Neural cell (in vitro differentiated cells): ENCODE measurements around the gene PARVA. TPM values are rescaled to one million over a fixed set of nuclear protein-coding genes. Genes with fewer than 3 reads are reported as not detected.

ENCODE experiments used
- H2AFZ ChIP-seq: fragments of 200-600, 300-800 bp; sonication (generic), shearing (Covaris generic); 2 replicates; pipeline ENCODE4 v1.6.0; 2014; ENCODE audit warnings: low read depth, mild to moderate bottlenecking, antibody characterized with exemption, low read length, moderate library complexity
- H3F3A ChIP-seq: fragments of 200-600 bp; shearing (Covaris generic); 2 replicates; pipeline ENCODE4 v1.6.1; 2016; ENCODE audit warnings: mild to moderate bottlenecking, moderate library complexity, mixed read lengths, antibody characterized with exemption, low read length; ENCODE audit not compliant: insufficient read depth, poor library complexity, severe bottlenecking
- H3K27ac ChIP-seq: fragments of 200-600, 300-800 bp; sonication (generic), shearing (Covaris generic); 2 replicates; pipeline ENCODE4 v1.5.1; 2014; ENCODE audit warnings: mild to moderate bottlenecking, low read length, moderate library complexity
- H3K27me3 ChIP-seq: fragments of 300-800, 200-600 bp; sonication (generic), shearing (Covaris generic); 2 replicates; pipeline ENCODE4 v1.6.0; 2014; ENCODE audit warnings: mild to moderate bottlenecking, low read depth, low read length, moderate library complexity; ENCODE audit not compliant: insufficient read depth
- H3K36me3 ChIP-seq: fragments of 300-800, 200-600 bp; sonication (generic), shearing (Covaris generic); 2 replicates; pipeline ENCODE4 v1.5.1; 2014; ENCODE audit warnings: mild to moderate bottlenecking, antibody characterized with exemption, low read length, moderate library complexity; ENCODE audit not compliant: insufficient read depth
- H3K4me2 ChIP-seq: fragments of 300-800, 200-600 bp; sonication (generic), shearing (Covaris generic); 2 replicates; pipeline ENCODE4 v1.6.0; 2014; ENCODE audit warnings: mild to moderate bottlenecking, low read length
- H3K4me3 ChIP-seq: fragments of 300-800, 200-600 bp; sonication (generic), shearing (Covaris generic); 2 replicates; pipeline ENCODE4 v1.5.1; 2014; ENCODE audit warnings: mild to moderate bottlenecking, low read length, moderate library complexity
- H3K79me2 ChIP-seq: fragments of 200-600 bp; shearing (Covaris generic); replicated peaks from 2 replicates; pipeline ENCODE4 v1.6.0; 2014; ENCODE audit warnings: mild to moderate bottlenecking, low read length, moderate library complexity; ENCODE audit not compliant: insufficient read depth
- H3K9ac ChIP-seq: fragments of 300-800, 200-600 bp; sonication (generic), shearing (Covaris generic); 2 replicates; pipeline ENCODE4 v1.6.1; 2016; ENCODE audit warnings: mild to moderate bottlenecking, low read length, mixed read lengths
- H3K9me2 ChIP-seq: fragments of 200-600 bp; shearing (Covaris generic); 2 replicates; pipeline ENCODE4 v1.6.1; 2016; ENCODE audit warnings: mild to moderate bottlenecking, low read length, mixed read lengths; ENCODE audit not compliant: insufficient read depth
- H3K9me3 ChIP-seq: fragments of 200-600, 300-800 bp; sonication (generic), shearing (Covaris generic); 2 replicates; pipeline ENCODE4 v1.6.1; 2016; ENCODE audit warnings: mild to moderate bottlenecking, mixed run types, low read length, moderate library complexity, mixed read lengths
- H4K20me1 ChIP-seq: fragments of 200-600 bp; shearing (Covaris generic); 2 replicates; pipeline ENCODE4 v1.6.1; 2016; ENCODE audit warnings: mild to moderate bottlenecking, mixed run types; ENCODE audit not compliant: insufficient read depth
- CTCF ChIP-seq: fragments of 450-650 bp; IDR thresholded peaks from 2 replicates; pipeline ENCODE4 v1.5.1; 2014; ENCODE audit warnings: antibody characterized with exemption, mild to moderate bottlenecking, moderate library complexity; ENCODE audit not compliant: poor library complexity, severe bottlenecking
- EP300 ChIP-seq: fragments of 450-650 bp; conservative IDR thresholded peaks from 2 replicates; pipeline ENCODE4 v1.6.1; 2014; ENCODE audit warnings: antibody characterized with exemption, mild to moderate bottlenecking, moderate library complexity; ENCODE audit not compliant: poor library complexity, severe bottlenecking
- EZH2 ChIP-seq: fragments of 200-600, 300-800 bp; shearing (Covaris generic), sonication (generic); IDR thresholded peaks from 2 replicates; pipeline ENCODE4 v1.6.1; 2014; ENCODE audit warnings: antibody characterized with exemption, low read length, borderline replicate concordance, mild to moderate bottlenecking; ENCODE audit not compliant: insufficient read depth, poor library complexity, severe bottlenecking
- MXI1 ChIP-seq: fragments of 450-650 bp; conservative IDR thresholded peaks from 2 replicates; pipeline ENCODE4 v1.6.1; 2014; ENCODE audit warnings: antibody characterized with exemption, mild to moderate bottlenecking; ENCODE audit not compliant: poor library complexity, severe bottlenecking
- POLR2AphosphoS5 ChIP-seq: IDR thresholded peaks from 2 replicates; pipeline ENCODE4 v1.6.1; 2012
- RAD21 ChIP-seq: fragments of 450-650 bp; conservative IDR thresholded peaks from 2 replicates; pipeline ENCODE4 v1.6.1; 2014; ENCODE audit warnings: antibody characterized with exemption, mild to moderate bottlenecking, moderate library complexity
- REST ChIP-seq: IDR thresholded peaks from 2 replicates; pipeline ENCODE4 v1.6.1; 2012; ENCODE audit warnings: borderline replicate concordance
- SMC3 ChIP-seq: fragments of 450-650 bp; conservative IDR thresholded peaks from 2 replicates; pipeline ENCODE4 v1.6.1; 2014; ENCODE audit warnings: antibody characterized with exemption, mild to moderate bottlenecking, moderate library complexity; ENCODE audit not compliant: poor library complexity
- TAF1 ChIP-seq: IDR thresholded peaks from 2 replicates; pipeline ENCODE4 v1.6.1; 2012; ENCODE audit warnings: low read depth
- polyA plus RNA-seq: library from polyadenylated mRNA; depleted of rRNA; stranded (reverse); fragments of >200 nt; gene quantifications from 2 replicates; pipeline ENCODE4 v1.2.3, GENCODE V29; 2014

The PARVA gene
- polyA plus RNA-seq, 1 donor from 2014 or later: 0.94 TPM

- Histone ChIP-seq H3K79me2 (no peaks in the 10 kb centered on the region), H3K4me3 (no peak overlapping the region), H4K20me1 (no peaks in the 10 kb centered on the region), H3K4me2 (no peak overlapping the region), H3K27me3 (no peaks in the 10 kb centered on the region), H3F3A (no peaks in the 10 kb centered on the region), H3K9me3 (no peaks in the 10 kb centered on the region), H3K9me2 (no peaks in the 10 kb centered on the region), H2AFZ (no peak overlapping the region), H3K9ac (no peak overlapping the region), H3K27ac (no peak overlapping the region), H3K36me3 (no peaks in the 10 kb centered on the region)
- TF ChIP-seq SMC3 (no peak), MXI1 (no peak), POLR2AphosphoS5 (no peak), EZH2 (no peak), CTCF (no peak), REST (no peak), RAD21 (no peak), EP300 (no peak), TAF1 (no peak)
Measured at GRCh38 chr11:12439615-12440014, 62.2 kb downstream of the PARVA start.

- no peak for TF ChIP-seq TAF1
- no peak for TF ChIP-seq POLR2AphosphoS5
- TF ChIP-seq SMC3: no peak
- TF ChIP-seq MXI1: no peak
- TF ChIP-seq REST: no peak
- TF ChIP-seq RAD21: no peak
- no peak for TF ChIP-seq CTCF
- TF ChIP-seq EP300: no peak
- H3K79me2 ChIP-seq: no peaks in the 10 kb centered on the region
- H2AFZ ChIP-seq: no peak overlapping the region
- no peak overlapping the region for H3K27ac ChIP-seq
- no peaks in the 10 kb centered on the region for H3K36me3 ChIP-seq
- no peaks in the 10 kb centered on the region for H4K20me1 ChIP-seq
- H3K27me3 ChIP-seq: no peaks in the 10 kb centered on the region
- H3K9me2 ChIP-seq: no peaks in the 10 kb centered on the region
- no peaks in the 10 kb centered on the region for H3F3A ChIP-seq
- no peak overlapping the region for H3K9ac ChIP-seq
- no peaks in the 10 kb centered on the region for H3K9me3 ChIP-seq
- H3K4me3 ChIP-seq: no peak overlapping the region
- H3K4me2 ChIP-seq: no peak overlapping the region
Measured at GRCh38 chr11:12440565-12440964, 63.2 kb downstream of the PARVA start.
